Testis (tissue), 3 donors: ENCODE results near the gene NPPC. TPM values are rescaled to one million over a fixed set of nuclear protein-coding genes. Genes with fewer than 3 reads are reported as not detected.
A peak's percentile ranks its signal among the peaks of the same experiment; 100 is the strongest.

Source experiments
- DNase-seq: peaks from one replicate; pipeline ENCODE4 v3.0.0-alpha.2; 2019
- H3K27ac ChIP-seq, 2 donors: fragments of 200-600 bp; sonication (generic); one replicate each; pipeline ENCODE4 v1.5.1; 2019
- H3K27me3 ChIP-seq: fragments of 200-600 bp; sonication (generic); one replicate; pipeline ENCODE4 v1.5.1; 2019
- H3K36me3 ChIP-seq: fragments of 200-600 bp; sonication (generic); one replicate; pipeline ENCODE4 v1.5.1; 2017; ENCODE audit warnings: low read depth; ENCODE audit errors: missing control alignments
- H3K4me1 ChIP-seq: fragments of 200-600 bp; sonication (generic); one replicate; pipeline ENCODE4 v1.5.1; 2019
- H3K4me3 ChIP-seq, 2 donors: fragments of 200-600 bp; sonication (generic); one replicate each; pipeline ENCODE4 v1.5.1; 2017 to 2019
- H3K9me3 ChIP-seq: fragments of 200-600 bp; sonication (generic); one replicate; pipeline ENCODE4 v1.5.1; 2017
- CTCF ChIP-seq, 3 experiments: fragments of 450-650 bp in 2 of 3; fragments of 200-600 bp in 1 of 3; sonication (generic) in 1 of 3; IDR thresholded peaks; one replicate each; pipeline ENCODE4 v1.5.1; 2016 to 2019; ENCODE audit warnings: antibody characterized with exemption in 3 of 3, mild to moderate bottlenecking in 2 of 3, moderate library complexity in 1 of 3
- POLR2A ChIP-seq: fragments of 450-650 bp; IDR thresholded peaks from one replicate; pipeline ENCODE4 v1.6.1; 2017; ENCODE audit warnings: antibody characterized with exemption, mild to moderate bottlenecking, moderate library complexity
- WGBS, 2 donors: methylation state at CpG; one replicate each; pipeline ENCODE4 v1.1.5; 2018; 5-methylcytosine and 5-hydroxymethylcytosine counted together
- intact Hi-C: fragments of 100-400 bp; cut with DNase I; formaldehyde crosslinking; loops from one replicate; pipeline ENCODE4 v1.15.1; 2023; ENCODE audit warnings: low total_unique reads
- polyA plus RNA-seq: library from polyadenylated mRNA; stranded (reverse); fragments of 350-450 nt; fragmentation: Illumina TruSeq; extraction: RNeasy Lipid Tissue Mini Kit (QIAGEN cat#74804); gene quantifications from one replicate; pipeline ENCODE4 v1.2.3, GENCODE V29; 2014; ENCODE audit warnings: low read depth, low replicate concordance; ENCODE audit not compliant: insufficient read depth
- total RNA-seq, 2 donors: library from RNA; depleted of rRNA; stranded (reverse); fragments of >200 nt; gene quantifications; one replicate each; pipeline ENCODE4 v1.2.3, GENCODE V29; 2016

The NPPC gene
- total and polyA plus RNA-seq, 3 donors from 2014 or later: 0.78 TPM; not detected in 2

DNA sequence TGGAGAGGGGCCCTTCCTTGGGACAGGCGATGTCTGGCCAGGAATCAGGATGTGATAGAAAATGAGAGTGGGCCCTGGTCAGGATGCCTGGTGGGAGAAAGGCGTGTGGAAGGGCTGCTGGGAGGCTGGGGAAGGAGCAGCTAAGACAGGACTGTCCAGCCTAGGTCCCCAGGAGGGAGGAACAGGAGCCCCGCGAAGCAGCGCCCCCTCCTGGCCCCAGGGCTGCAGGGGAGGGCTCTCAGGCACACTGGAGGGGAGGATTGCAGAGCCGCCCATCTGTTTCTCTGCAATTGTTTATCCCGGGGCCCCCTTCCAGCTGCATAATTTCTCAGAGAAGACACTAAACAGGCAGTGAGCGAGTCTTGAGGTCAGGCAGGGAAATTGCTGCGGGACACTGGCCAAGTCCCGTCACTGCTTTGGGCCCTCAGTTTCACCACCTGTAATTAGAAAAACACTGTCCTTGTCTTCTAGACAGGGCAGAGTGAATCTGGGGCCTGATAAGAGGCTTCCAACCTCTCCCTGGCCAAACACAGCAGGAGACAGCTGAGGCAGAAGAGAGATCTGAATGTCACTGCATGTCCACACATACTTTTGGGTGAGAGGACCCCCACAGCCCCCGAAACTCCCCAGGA, 3.9 kb upstream of the NPPC start:
- 40 to 67% methylated on average over 8 to 11 of the region's 11 CpGs for WGBS, 2 donors
- no peaks in the 10 kb centered on the region for H3K27me3 ChIP-seq
- intact Hi-C loops: no loop called here
- DNase-seq: peak; percentile 16
- H3K9me3 ChIP-seq: no peaks in the 10 kb centered on the region
- H3K4me1 ChIP-seq: peaks cover 18% of the 10 kb centered on the region
- no peak overlapping the region for H3K27ac ChIP-seq
- H3K4me3 ChIP-seq: no peak overlapping the region
- no peaks in the 10 kb centered on the region for H3K36me3 ChIP-seq
- TF ChIP-seq CTCF (IDR thresholded peaks at IDR 0.05): no peak
- no peak for TF ChIP-seq POLR2A

DNA sequence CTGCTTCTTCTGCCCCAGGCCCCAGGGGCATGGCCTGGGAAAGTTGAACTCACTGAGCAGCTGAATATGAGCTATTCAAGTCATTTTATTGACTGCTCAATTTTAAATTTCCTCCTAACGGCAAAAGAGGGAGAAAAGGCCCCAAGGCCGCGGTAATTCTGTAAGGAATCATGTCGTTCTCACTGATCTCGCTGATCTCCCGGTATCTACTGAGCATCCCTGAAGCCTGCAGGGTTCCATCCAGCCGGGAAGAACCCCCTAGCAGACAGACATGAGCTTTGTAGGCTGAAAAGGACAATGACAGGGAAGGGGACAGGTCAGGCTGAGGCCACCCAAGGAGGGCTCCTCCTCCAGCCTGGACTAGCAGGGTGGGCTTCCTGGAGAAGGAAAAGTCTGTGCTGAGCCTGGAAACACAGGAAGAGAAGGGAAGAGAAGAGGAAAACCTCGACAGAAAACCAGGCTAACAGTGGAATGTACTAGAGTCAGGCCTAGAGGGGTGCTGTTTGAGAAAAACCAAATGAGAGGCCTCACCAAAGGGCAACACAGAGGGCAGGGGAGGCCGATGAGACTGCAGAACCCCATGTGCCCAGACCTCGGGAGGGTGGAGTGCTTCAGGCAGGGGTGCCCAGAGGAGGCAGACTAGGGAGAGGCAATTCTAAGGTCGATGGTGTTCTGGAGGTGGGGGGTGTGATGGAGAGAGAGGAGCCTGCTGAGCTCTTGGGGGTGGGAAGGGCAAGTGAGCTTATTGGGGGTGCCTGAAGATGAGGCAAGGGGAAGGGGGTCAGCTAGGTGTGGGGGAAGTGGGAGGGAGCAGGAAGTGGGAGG, 2.9 kb upstream of the NPPC start:
- H3K36me3 ChIP-seq: no peaks in the 10 kb centered on the region
- H3K27ac ChIP-seq: no peak overlapping the region
- WGBS, 2 donors: 81 to 90% methylated on average over 11 of the region's 11 CpGs
- TF ChIP-seq POLR2A (no peak), CTCF (IDR thresholded peaks at IDR 0.05) (no peak)
- H3K9me3 ChIP-seq: no peaks in the 10 kb centered on the region
- H3K4me3 ChIP-seq: no peak overlapping the region
- intact Hi-C loops: no loop called here
- DNase-seq: peak; percentile 6
- H3K27me3 ChIP-seq: no peaks in the 10 kb centered on the region
- H3K4me1 ChIP-seq: peaks cover 14% of the 10 kb centered on the region

- Histone ChIP-seq H3K27me3 (no peaks in the 10 kb centered on the region), H3K36me3 (no peaks in the 10 kb centered on the region), H3K27ac (no peak overlapping the region), H3K4me3 (no peak overlapping the region), H3K9me3 (no peaks in the 10 kb centered on the region), H3K4me1 (peaks cover 14% of the 10 kb centered on the region)
- intact Hi-C loops: no loop called here
- DNase-seq: peak; percentile 5
- WGBS, 2 donors: 83 to 86% methylated on average over 3 to 5 of the region's 5 CpGs
- TF ChIP-seq POLR2A: no peak
- TF ChIP-seq CTCF (IDR thresholded peaks at IDR 0.05): no peak
Measured at GRCh38 chr2:231928481-231928880, 2.3 kb upstream of the NPPC start.

GRCh38 chr2:231927566-231927890, 1.3 kb upstream of the NPPC start:
- no peak for DNase-seq
- Histone ChIP-seq H3K9me3 (no peaks in the 10 kb centered on the region), H3K27me3 (no peaks in the 10 kb centered on the region), H3K4me3 (no peak overlapping the region), H3K36me3 (no peaks in the 10 kb centered on the region), H3K27ac (no peak overlapping the region), H3K4me1 (peaks cover 14% of the 10 kb centered on the region)
- 48% methylated on average over 8 to 10 of the region's 10 CpGs for WGBS, 2 donors
- TF ChIP-seq POLR2A: no peak
- no peak for TF ChIP-seq CTCF (IDR thresholded peaks at IDR 0.05)
- intact Hi-C loops: no loop called here
